Liver (tissue), 9 donors: ENCODE data around the gene MMEL1. TPM values are rescaled to one million over a fixed set of nuclear protein-coding genes. Genes with fewer than 3 reads are reported as not detected.

Experiments
- DNase-seq: peaks from one replicate; pipeline ENCODE4 v3.0.0-alpha.2; 2017; ENCODE audit warnings: low spot score
- H3K27ac ChIP-seq, 2 donors: one replicate each; pipeline ENCODE4 v1.7.0; 2013; ENCODE audit warnings: inconsistent platforms in 2 of 2, low read length in 2 of 2, control low read depth in 1 of 2, low read depth in 1 of 2, mild to moderate bottlenecking in 1 of 2
- H3K27me3 ChIP-seq, 4 donors: one replicate each; pipeline versions ENCODE4 v1.6.1 to v1.7.0; 2013; ENCODE audit warnings: low read length in 3 of 4, inconsistent platforms in 1 of 4, mild to moderate bottlenecking in 1 of 4, moderate library complexity in 1 of 4; ENCODE audit not compliant: control insufficient read depth in 4 of 4, insufficient read depth in 4 of 4
- H3K36me3 ChIP-seq, 4 donors: one replicate each; pipeline versions ENCODE4 v1.6.1 to v1.7.0; 2013; ENCODE audit warnings: low read length in 3 of 4, mild to moderate bottlenecking in 3 of 4, low read depth in 1 of 4, moderate library complexity in 1 of 4; ENCODE audit not compliant: control insufficient read depth in 4 of 4, insufficient read depth in 3 of 4
- H3K4me1 ChIP-seq, 4 donors: one replicate each; pipeline versions ENCODE4 v1.6.1 to v1.7.0; 2013; ENCODE audit warnings: low read length in 3 of 4, mild to moderate bottlenecking in 3 of 4, moderate library complexity in 1 of 4; ENCODE audit not compliant: control insufficient read depth in 4 of 4, insufficient read depth in 4 of 4
- H3K4me3 ChIP-seq, 3 donors: one replicate each; pipeline versions ENCODE4 v1.6.1 to v1.7.0; 2013; ENCODE audit warnings: low read length in 3 of 3, control low read depth in 1 of 3, low read depth in 1 of 3, mild to moderate bottlenecking in 1 of 3
- H3K9ac ChIP-seq, 2 donors: one replicate each; pipeline ENCODE4 v1.7.0; 2013; ENCODE audit warnings: low read length in 2 of 2, mild to moderate bottlenecking in 2 of 2, moderate library complexity in 2 of 2, control low read depth in 1 of 2, low read depth in 1 of 2
- H3K9me3 ChIP-seq, 4 donors: one replicate each; pipeline versions ENCODE4 v1.6.1 to v1.7.0; 2013; ENCODE audit warnings: low read length in 3 of 4; ENCODE audit not compliant: control insufficient read depth in 4 of 4
- ATF3 ChIP-seq: IDR thresholded peaks from 2 replicates; pipeline ENCODE4 v1.6.1; 2016; ENCODE audit warnings: antibody characterized with exemption
- CTCF ChIP-seq: fragments of 150-350 bp; IDR thresholded peaks from 2 replicates; pipeline ENCODE4 v1.5.1; 2017; ENCODE audit warnings: improper control_type of control experiment, low read depth, low read length; ENCODE audit not compliant: missing input control
- FOXA2 ChIP-seq: IDR thresholded peaks from 2 replicates; pipeline ENCODE4 v1.6.1; 2016; ENCODE audit warnings: antibody characterized with exemption
- HNF4A ChIP-seq, 2 donors: conservative IDR thresholded peaks; 2 replicates each; pipeline ENCODE4 v1.6.1; 2016; ENCODE audit warnings: antibody characterized with exemption in 2 of 2, mild to moderate bottlenecking in 2 of 2
- REST ChIP-seq: IDR thresholded peaks from 2 replicates; pipeline ENCODE4 v1.6.1; 2016; ENCODE audit warnings: antibody characterized with exemption, mild to moderate bottlenecking
- ZBTB33 ChIP-seq: IDR thresholded peaks from 2 replicates; pipeline ENCODE4 v1.6.1; 2016; ENCODE audit warnings: antibody characterized with exemption
- WGBS: extraction: QIAGEN DNeasy Blood & Tissue Kit; methylation state at CpG from one replicate; pipeline ENCODE4 v1.1.7; 2013; 5-methylcytosine and 5-hydroxymethylcytosine counted together
- polyA plus RNA-seq, 2 donors: library from polyadenylated mRNA; stranded (reverse) in 1 of 2; unstranded in 1 of 2; fragments of 200-250 nt in 1 of 2; fragments of >200 nt in 1 of 2; fragmentation: Nextera tagmentation in 1 of 2; extraction: Ambion mirVana in 1 of 2; gene quantifications; one replicate each; pipeline versions ENCODE4 v1.2.1 to v1.2.3, GENCODE V29; 2013 to 2015
- total RNA-seq, 2 donors: library from RNA; depleted of rRNA; stranded (reverse); fragments of >200 nt; gene quantifications; one replicate each; pipeline ENCODE4 v1.2.3, GENCODE V29; 2014
- donor health status: healthy.
- donor health status: healthy.
- donor health status: healthy.
- donor health status: healthy.
- donor health status: healthy.

MMEL1 gene
- total and polyA plus RNA-seq, 4 donors = under 0.01 to 0.42 TPM; not detected in 2

- TF ChIP-seq REST (no peak), ATF3 (no peak)
Measured at GRCh38 chr1:2587860-2588571, 44.8 kb downstream of the MMEL1 start (continued).

GRCh38 chr1:2587071-2587859, 45.6 kb downstream of the MMEL1 start:
- 16% methylated on average over 52 of the region's 52 CpGs for WGBS
- Histone ChIP-seq H3K9me3 (no peaks in the 10 kb centered on the region), H3K27me3 (no peaks in the 10 kb centered on the region), H3K4me1 (peaks cover 8 to 19% (median 10%) of the 10 kb centered on the region in 4 donors), H3K27ac (no peak overlapping the region), H3K9ac (no peak overlapping the region), H3K36me3 (peaks cover 0 to 2% (median 0%) of the 10 kb centered on the region in 4 donors), H3K4me3 (peak overlapping the region; percentile 7 to 75 (median 61))
- TF ChIP-seq ZBTB33 (no peak), FOXA2 (no peak), HNF4A (conservative IDR thresholded peaks at IDR 0.05) (no peak), CTCF (no peak)
- no peak for DNase-seq
